ENCODE data around the gene BICD2.

BICD2 gene

DNA sequence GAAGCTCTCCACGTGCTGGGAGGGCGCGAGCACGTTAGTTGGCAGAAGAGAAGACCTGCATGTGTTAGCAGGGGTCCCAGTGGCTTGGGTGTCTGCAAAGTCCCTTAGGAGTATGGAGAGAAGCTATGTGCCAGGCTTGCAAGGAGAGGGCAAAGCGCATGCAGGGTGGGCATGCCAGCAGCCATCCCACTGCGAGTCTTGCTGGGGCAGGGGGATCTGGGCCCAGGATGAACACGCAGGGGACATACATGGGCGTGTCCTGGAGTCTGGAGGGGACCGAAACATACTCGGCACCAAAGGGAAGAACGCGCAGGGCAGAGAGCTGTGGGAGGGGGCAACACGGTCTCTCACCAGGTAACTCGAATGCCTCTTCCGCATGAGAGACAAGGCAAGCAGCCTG is 51.1 kb downstream of the BICD2 start:
- DNase-seq: no peak

DNA sequence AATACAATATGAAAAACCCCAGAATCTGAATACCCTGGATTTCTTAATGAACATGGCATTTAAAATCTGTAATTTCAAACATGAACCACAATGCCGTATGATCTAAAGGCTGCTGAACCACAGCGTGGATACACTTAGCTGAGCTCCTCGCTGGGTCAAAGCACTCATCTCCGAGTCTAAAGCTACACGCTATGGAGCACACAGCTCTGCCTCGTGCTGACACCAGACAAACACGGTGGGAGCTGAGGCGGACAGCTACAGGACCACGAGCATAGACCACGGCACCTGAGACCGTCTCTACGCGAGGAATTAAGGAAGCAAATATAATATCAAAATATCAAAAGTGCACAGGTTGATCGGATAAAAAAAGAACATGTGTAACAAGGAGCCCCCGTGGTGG is 51.9 kb downstream of the BICD2 start:
- no peak for DNase-seq

DNA sequence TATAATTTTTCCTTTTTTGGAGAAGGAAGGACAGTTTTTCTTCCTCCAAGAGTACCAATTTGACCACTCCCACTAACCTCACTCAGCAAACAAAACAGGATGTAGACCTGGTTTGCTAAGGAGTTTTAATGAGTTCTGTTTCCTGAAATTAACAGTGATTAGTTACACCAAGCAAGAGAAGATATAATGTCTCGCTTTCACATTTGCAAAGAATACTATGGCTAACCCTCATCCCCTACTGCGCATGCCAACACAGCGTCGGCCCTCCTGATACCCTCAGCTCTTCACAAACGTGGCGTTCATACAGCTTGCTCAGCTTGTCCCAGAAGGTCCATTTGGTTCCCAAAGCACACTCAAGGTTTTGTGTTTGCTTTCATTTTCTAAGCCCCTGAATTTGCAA is 52.8 kb downstream of the BICD2 start:
- no peak for DNase-seq

DNA sequence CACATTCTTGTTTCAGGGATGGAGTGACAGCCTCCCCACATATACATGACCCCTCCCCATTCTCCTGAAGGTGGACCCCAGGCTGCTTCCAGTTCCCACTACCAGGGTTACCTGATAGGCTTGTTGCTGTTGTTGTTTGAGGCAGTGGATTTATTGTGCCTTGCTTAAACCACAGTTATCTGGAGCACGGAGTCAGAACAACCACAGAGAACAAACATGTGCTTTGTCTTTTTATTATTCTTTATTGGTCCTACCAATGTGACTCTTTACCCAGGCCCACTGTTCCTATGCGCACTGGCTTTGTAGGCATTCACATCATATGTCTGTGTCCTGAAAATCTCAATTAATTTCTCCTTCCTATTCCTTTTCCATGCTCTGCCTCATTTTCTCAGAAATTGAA is 53.5 kb downstream of the BICD2 start:
- no peak for DNase-seq

DNA sequence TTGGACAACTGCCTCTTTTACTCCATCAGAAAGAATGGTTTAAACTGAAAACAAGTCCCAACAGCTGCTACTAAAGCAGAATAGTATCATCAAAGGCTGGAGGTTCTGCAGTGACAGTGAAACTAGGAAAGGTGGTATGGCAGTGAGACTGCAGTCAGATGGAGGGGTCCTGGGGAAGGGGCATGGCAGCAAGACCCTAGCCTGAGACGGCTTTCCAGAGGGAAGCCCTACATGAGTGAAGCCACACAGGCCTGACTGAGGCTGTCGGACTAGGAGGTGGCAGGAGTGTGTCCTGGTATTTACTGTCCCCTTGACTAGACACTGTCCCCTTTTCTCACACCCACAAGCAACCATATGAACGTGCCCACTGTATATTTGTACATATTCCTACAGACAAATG is 54.3 kb downstream of the BICD2 start:
- DNase-seq: no peak

DNA sequence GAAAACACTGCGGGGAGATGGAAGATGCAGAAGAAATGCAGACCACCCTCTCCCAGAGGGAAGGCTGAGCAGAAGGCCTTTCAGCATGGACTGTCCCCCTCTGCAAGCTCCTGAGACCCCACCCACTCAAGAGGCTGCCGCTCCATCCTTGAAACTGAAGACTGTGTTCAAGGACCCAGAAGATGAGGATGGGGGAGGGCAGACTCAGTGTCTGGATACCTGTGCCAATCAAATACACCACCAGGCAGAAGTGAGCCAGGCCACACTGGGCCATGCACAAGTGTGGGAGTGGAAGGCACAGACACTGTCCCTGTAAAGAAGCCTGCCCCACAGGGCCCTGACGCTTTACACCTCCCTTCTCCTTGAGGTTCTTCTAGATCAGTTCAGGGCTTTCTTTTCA is 54.7 kb downstream of the BICD2 start:
- DNase-seq: no peak

DNA sequence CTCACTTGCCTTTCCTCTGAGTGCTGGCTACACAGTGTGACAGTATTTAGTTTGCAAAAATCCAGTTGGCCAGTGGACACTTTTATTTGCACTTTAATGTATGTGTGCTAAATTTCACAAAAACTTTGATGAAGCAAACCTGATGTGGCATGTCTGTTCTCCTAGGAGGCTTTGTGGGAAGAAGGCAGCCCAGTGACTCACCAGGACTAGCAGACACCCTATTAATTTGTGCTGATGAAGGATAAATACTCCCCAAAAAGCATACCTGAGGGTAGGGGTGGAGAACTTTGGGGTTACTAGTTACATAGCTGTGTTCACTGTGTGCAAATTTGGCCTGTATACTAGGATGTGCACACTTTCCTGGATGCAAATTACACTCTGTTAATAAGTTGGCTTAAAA is 55.4 kb downstream of the BICD2 start:
- DNase-seq: no peak

DNA sequence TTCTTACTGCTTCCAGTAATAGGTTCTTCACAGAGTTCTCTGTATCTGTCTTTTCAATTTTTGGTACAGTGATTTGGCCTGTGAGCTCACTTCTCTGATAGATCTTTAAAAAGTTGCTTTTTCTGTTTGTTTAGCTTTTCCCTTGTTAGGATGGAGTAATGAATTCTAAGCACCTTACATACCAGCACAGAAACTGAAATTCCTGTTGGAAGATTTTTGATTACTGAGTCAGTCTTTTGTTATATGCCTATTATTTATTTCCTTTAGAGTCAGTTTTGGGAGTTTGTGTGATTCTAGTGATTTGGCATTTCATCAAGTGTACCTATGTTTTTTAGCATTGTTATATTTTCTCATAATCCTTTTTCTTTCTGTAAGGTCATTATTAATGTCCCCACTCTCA is 57.1 kb downstream of the BICD2 start:
- DNase-seq: no peak

DNA sequence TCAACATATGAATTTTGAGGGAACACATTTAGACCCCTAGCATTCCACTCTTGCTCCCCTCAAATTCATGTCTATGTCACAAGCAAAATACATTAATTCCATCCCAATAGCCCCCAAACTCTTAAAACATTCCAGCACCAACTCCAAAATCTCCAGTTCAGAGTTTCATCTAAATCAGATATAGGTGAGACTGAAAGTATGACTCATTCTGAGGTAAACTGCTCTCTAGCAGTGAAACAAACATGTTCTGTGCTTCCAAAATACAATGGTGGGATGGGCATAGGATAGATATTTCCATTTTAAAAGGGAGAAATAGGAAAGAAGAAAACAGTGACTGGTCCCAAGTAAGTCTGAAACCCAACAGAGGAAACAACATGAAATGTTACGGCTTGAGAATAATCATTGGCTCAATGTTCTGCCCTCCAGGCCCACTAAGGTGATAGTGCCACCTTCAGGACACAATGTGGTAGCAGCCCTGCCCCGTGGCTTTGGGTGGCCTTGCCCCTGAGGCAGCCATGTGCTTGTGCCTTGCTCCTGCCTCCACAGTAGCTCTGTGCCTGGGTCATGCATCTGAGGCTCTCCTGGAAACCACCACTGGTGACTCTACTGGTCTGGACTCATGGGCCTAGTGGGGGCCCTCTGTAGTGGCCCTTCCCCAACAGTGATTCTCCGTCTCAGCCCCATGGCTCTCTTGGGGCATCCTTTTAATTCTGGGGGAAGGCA is 58.3 kb downstream of the BICD2 start:
- no peak for DNase-seq

DNA sequence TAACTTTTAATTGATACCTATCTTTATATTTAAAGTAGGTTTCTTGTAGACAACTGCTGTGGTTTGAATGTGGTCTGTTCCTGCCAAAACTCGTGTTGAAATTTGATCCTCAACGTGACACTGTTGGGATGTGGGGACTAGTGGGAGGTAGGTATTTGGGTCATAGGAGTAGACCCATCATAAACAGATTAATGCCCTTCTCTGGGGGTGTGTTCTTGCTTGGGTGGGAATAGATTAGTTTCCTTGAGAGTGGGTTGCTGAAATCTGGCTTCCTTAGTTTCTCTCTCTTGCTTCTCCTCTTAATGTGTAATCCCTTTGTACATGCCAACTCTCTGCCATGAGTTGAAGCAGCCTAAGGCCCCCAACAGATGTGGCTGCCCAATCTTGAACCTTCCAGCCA is 60.1 kb downstream of the BICD2 start:
- no peak for DNase-seq

DNA sequence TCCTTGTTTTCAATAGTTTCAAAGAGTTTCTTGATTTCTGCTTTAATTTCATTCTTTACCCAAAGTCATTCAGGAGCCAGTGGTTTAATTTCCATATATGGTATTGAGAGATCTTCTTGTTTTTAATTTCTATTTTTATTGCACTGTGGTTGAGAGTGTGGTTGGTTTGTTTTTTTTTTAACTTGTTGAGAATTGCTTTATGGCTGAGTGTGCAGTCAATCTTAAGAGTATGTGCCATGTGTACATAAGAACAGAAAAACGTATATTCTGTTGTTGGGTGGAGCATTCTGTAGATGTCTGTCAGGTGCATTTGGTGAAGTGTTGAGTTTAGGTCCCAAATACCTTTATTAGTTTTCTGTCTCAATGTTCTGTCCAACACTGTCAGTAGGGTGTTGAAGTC is 68.0 kb downstream of the BICD2 start:
- DNase-seq: no peak

DNA sequence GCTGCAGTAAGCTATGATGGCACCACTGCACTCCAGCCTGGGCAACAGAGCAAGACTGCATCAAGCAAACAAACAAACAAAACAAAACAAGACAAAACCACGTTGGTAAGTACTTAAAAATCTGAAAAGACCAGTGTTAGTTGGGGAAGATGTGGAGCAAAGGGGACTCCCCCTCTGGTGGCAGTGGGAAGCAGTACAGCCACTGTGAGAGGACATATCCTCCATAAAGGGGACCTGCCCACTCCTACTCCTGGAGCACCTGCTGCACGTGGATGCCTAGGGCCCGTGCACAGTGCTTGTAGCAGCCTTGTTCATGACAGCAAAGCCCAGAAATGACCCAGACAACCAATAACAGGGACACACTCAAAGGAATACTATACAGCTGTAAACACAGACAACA is 77.7 kb downstream of the BICD2 start:
- no peak for DNase-seq

DNA sequence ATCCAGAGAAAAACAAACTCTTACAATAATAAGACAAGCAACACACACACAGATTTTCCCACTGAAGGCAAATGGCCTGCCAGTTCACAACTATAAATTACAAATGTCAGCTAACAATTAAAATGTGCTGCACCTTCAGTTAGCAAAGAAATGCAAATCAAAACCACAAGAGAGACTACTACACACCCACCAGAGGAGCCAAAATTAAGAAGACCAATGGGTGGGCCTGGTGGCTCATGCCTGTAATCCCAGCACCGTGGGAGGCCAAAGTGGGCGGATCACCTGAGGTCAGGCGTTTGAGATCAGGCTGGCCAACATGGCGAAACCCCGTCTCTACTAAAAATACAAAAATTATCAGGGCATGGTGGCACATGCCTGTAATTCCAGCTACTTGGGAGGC is 79.6 kb downstream of the BICD2 start:
- no peak for DNase-seq

DNA sequence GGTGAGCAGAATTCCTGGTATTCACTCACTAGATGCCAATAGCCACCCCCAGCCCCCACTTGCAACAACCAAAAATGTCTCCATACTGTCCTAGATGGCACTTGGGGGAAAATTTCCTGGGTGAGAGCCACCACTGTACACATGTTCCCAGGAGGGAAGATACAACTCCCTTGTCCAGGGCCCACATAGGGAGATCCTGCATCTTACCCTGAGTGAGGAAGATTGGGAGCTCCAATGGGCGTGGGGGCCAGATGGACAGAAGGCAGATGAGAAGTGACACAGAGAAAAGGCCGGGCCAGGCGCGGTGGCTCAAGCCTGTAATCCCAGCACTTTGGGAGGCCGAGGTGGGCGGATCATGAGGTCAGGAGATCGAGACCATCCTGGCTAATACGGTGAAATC is 82.4 kb downstream of the BICD2 start:
- no peak for DNase-seq

DNA sequence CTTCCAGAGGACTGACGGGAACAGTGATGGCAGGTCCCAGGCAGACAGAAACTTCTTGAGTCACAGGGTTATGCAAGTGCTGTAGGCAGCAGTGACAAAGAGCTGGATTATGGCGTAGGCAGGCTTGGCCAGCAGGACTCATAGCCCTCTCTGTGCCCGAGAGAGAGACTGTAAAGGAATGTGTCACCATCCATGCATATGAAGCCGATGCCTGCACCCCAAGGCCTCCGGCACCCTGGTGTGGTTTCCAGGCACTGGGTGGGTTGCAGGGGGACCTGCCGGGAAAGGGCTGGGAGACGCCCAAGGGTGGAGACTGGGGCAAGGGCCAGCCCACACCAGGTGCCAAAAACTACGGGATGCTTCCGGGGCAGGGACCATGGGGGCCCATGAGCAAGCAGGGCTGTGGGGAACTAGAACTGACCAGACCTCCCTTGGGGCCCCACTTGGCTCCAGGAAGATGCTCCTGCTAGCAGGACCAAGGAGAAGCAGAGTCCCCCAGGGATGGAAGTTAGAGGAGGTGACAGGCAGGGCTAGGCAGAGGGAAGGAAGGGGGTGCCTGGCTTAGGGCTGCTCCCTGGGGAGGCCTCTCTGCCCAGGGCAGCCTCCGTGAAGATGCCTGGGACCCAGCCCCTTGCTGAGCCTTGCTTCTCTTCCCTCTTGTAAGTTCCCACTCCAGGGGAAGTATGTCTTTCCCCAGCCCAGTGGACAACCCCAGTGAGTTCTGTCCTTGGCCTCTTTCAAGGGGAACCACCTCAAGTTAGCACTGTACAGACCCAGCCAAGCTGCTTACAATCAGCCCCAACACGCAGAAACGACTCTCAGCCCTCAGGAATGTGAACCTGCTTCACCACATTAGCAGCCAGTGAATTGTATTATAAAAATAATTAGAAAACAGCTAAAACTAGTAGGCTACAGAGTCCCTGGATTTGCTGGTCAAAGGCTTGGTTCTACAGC is 84.2 kb downstream of the BICD2 start:
- no peak for DNase-seq

DNA sequence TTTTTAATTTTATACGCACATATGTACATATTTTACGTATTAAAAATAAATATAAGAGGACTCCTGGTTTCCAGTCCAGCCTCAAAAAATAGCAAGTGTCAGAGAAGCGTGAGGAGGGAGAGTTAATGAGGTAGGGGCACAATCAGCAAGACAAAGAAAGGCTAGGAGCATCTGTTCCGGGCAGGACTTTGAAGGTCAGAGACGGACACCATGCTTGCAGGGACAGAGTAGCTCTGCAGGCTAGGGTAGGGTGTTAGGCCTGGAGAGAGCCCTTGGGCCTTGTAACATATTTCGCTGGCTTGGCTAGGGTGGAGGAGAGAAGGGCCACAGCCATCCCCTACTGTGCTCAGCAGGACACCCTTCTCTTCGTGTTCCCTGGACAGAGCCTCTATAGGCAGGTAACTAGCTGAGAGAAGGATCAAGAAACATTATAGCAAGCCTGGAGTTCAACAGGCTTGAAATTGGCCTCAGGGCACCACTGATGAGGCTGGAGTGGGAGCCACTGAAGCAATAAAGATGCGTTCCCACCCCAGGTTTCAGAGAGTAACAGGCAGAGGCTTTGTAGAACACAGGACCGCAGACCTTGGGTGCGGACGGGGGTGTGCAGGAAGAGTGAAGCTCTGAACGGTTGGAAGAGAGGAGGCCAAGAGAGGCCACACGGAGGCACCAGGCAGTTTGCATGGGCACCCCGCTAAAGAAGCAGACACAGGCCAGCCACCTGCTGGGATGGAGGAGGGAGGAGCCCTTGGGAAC is 85.0 kb downstream of the BICD2 start:
- no peak for DNase-seq

DNA sequence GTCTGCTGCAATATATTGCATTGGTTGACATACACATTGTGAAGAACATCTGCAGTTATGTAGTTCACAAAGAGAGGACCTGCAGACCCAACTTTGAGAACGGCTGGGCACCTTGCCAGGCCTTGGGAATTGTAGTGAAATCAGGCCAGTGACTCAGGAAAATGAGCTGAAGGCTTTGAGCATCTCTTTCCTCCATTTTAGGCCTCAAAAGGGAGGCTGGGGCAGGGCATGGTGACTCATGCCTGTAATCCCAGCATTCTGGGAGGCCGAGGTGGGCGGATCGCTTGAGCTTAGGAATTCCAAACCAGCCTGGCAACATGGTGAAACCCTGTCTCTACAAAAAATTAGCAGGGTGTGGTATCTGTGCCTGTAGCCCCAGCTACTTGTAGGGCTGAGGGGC is 93.3 kb downstream of the BICD2 start:
- DNase-seq: no peak

DNA sequence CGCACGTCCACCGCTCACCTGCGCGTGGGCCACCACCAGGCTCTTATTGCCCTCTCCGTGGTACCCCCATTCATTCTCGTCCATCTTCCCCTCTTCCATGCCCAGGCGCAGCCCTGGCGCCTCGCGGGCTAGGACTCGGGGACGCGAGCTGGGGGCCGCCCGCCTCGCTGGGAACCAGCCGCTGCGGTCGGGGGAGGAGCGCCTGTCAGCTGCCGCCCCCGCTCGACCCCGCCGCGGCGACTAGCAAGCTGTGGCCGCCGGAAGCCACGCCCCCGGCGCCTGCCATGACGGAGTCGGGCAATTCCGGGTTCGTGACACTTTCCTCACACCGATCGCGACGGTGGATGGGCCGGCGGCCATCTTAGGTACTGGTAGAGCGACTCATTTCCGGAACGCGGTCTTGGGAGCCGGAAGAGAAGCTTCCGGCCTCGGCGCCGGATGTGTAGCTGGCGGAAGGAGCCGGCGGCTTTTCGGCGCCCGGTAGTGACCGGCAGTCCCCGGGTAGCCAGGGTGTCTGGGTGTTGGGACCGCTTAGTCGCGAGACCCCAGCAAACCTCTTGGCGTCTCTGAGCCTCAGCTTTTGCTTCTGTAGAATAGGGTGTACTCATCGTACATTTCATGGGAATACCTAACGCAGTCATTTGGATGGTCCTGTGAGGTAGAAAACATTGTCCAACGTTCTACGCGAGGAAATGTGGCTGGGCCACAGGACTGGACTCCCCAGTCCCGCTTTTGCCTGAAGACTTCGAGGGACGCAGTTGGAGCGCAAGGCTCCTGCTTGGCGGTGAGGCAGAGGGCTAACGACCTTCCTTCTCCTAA is 94.5 kb downstream of the BICD2 start, which contains the start of gene IPPK:
IPPK (minus strand) TSS at position 242 of the 819 bp plus-strand sequence; CDS start at position 99, 143 bp downstream.
- peak; percentile 99 for DNase-seq

DNA sequence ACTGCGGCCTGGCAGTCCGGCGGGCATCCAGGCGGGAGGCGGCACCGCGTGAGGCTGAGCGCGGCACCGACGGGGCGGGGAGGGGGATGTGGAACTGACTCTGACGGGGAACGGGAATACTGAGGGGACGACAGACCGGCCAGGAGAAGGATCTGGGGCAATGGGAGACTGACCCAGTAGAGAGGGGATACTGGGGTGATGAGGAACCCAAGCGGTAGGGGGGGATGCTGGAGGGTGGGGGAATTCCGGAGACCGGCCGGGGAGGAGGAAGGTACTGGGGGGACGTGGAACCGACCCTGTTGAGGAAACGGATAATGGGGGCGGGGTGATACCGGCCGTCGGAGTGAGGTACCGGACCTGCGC is 95.1 kb downstream of the BICD2 start:
- DNase-seq: peak; percentile 25

DNA sequence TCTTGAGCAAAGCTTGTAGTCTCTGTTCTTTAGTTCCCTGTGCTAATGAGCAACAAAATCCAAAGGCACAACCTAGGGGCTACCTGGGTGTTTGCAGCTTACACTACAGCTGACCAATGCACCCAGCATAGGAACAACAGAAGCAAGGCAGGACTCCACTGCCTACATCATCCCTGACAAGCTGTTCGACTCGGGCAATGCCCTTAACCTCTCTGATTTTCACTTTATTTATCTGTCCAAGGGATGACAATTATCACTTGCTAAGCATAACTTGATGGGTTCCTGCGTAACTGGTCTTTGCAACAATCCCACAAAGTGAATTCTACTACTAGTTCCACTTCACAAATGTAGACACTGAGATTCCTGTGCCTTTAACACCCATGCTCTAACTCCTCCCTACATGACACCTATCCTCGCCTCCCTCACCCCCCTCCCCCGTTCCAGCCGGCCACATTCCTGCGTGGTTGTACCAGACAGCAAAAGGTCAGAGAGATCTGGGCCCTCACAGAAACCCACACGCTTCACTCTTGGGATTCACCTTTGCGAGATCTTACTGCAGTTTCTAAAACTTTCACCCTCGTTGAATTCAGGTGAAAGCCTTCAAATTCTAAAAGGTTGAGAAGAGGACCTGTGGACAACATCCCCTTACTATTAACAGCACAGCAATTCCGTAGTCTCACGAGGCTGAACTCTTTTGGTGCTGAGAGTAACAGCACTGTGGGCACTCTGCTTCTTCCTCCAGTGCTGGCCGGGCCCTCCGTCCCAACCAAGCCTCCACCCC is 95.7 kb downstream of the BICD2 start:
- peak; percentile 38 for DNase-seq

DNA sequence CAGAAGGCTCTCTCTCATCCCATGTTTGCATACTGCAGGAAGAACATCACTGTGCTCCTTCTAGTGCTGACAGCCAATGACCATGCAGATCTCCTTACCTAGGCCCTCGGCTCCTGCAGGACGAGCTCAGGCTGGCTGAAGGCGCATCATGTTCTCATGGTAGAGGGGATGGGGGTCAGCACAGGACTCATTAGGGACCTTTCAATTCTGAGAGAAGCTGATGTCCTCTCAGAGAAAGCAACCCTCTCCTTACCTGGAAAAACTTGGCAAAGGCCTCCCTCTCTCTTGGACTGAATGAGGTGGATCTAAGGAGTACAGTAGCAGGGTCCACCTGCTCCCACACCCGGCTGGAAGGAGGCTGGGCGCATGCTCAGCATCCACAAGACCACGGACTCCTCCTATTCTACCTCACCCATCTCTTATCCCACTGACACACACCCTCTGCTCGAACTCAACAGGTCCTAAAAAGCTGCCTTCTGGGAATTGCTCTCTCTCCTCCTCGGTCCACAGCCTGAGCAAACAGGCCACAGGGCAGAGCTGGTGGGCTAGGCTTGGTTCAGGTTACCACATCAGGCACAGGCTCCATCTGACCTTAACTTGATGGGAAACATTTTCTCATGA is 97.6 kb downstream of the BICD2 start:
- no peak for DNase-seq

Measured in activated naive CD4-positive, alpha-beta T cell treated with anti-CD3 and anti-CD28 coated beads, Interleukin-2, amount 50 U/mL, for 16 hours (primary cell).